ENCODE data around the gene RCSD1.

Gene RCSD1

DNA sequence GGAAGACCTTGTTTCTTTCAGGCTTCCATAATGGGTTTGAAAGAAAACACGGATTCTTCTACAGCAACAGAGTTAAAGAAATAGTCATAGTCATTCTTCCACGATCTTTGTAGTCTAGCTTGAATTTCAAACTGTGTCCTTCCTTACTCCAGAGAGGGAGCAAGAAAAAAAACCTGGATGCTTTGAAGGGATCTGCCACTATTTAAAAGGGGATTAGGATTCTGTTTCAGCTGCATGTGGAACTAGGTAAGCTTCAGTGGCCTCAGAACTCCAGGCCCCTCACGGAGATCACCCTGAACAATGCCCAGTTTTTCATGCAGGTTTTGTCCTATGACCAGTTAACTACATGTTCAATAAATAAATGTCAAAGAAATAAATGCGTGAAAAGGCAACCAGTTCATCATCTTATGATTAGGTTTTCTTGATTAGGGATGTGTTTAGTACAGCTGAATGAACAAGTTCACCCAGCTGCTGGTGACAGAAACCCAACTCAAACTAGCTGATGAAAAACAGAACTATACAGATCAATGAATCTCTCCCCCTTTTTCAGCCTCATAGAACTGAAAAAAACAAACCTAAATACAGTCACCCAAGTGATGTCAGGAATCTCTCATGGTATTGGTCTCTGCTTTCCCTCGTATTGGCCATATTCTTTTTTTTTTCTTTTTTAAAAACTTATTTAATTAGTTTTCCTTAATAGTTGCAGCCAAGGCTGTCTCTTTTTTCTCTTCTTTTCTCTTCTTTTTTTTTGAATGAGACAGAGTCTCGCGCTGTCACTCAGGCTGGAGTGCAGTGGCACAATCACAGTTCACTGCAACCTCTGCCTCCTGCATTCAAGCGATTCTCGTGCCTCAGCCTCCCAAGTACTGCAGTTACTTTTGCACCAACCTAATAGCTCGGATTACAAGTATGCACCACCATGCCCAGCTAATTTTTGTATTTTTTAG lies 77.2 kb downstream of the RCSD1 start:
- no peaks in the 10 kb centered on the region for H4K20me1 ChIP-seq (ENCODE audit: low read depth, low read length)
- H3K4me3 ChIP-seq (ENCODE audit: insufficient read depth, low read length, poor library complexity, severe bottlenecking): no peak overlapping the region
- H2AFZ ChIP-seq (ENCODE audit: low read depth, low read length, severe bottlenecking): no peak overlapping the region
- no peaks in the 10 kb centered on the region for H3K36me3 ChIP-seq (ENCODE audit: low read length)
- TF ChIP-seq, protein P1, sequence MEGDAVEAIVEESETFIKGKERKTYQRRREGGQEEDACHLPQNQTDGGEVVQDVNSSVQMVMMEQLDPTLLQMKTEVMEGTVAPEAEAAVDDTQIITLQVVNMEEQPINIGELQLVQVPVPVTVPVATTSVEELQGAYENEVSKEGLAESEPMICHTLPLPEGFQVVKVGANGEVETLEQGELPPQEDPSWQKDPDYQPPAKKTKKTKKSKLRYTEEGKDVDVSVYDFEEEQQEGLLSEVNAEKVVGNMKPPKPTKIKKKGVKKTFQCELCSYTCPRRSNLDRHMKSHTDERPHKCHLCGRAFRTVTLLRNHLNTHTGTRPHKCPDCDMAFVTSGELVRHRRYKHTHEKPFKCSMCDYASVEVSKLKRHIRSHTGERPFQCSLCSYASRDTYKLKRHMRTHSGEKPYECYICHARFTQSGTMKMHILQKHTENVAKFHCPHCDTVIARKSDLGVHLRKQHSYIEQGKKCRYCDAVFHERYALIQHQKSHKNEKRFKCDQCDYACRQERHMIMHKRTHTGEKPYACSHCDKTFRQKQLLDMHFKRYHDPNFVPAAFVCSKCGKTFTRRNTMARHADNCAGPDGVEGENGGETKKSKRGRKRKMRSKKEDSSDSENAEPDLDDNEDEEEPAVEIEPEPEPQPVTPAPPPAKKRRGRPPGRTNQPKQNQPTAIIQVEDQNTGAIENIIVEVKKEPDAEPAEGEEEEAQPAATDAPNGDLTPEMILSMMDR (IDR thresholded peaks at IDR 0.05; ENCODE audit: insufficient read depth, low read length, poor library complexity, severe bottlenecking): no peak
- no peak for TF ChIP-seq EZH2phosphoT487 (conservative IDR thresholded peaks at IDR 0.05; ENCODE audit: low read length)
- H3F3A ChIP-seq (ENCODE audit: insufficient read depth): 0 out of 2 replicates have a peak, but pooled peaks cover 3% of the 10 kb centered on the region
- H3K27me3 ChIP-seq (ENCODE audit: low read length): no peaks in the 10 kb centered on the region
- no peaks in the 10 kb centered on the region for H3K79me2 ChIP-seq (ENCODE audit: insufficient read depth, low read length)
- H3K27ac ChIP-seq (ENCODE audit: low read depth, low read length): no peak overlapping the region
- no peaks in the 10 kb centered on the region for H3K9me3 ChIP-seq (ENCODE audit: insufficient read depth, low read length)
- no peaks in the 10 kb centered on the region for H3K9me2 ChIP-seq (replicated peaks; ENCODE audit: insufficient read depth, low read length)
- H3K4me2 ChIP-seq (ENCODE audit: low read depth, low read length, poor library complexity, severe bottlenecking): no peak overlapping the region
- no peak overlapping the region for H3K9ac ChIP-seq (ENCODE audit: low read length)

DNA sequence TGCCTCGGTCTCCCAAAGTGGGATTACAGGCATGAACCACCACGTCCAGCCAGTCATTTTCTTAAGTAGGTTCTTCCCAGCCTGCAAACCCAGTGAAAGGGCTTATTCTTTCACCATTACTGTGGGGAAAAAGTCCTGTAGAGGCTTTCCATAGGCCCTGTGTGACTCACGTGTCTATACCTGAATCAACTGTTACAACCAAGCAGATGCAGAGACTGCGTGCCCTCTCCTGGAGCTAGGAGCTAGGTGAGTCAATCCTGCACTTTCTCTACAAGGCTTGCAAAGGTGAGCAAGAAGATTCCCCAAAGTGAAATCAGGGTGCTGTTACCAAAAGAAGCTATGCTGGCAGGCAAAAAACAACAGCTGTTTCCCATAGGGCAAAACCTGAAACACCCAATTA lies 77.9 kb downstream of the RCSD1 start:
- H3K79me2 ChIP-seq (ENCODE audit: insufficient read depth, low read length): no peaks in the 10 kb centered on the region
- H3K9me3 ChIP-seq (ENCODE audit: insufficient read depth, low read length): no peaks in the 10 kb centered on the region
- H3F3A ChIP-seq (ENCODE audit: insufficient read depth): 0 out of 2 replicates have a peak, but pooled peaks cover 3% of the 10 kb centered on the region
- H2AFZ ChIP-seq (ENCODE audit: low read depth, low read length, severe bottlenecking): no peak overlapping the region
- TF ChIP-seq, protein P1 (IDR thresholded peaks at IDR 0.05; ENCODE audit: insufficient read depth, low read length, poor library complexity, severe bottlenecking): no peak
- no peak for TF ChIP-seq EZH2phosphoT487 (conservative IDR thresholded peaks at IDR 0.05; ENCODE audit: low read length)
- no peak overlapping the region for H3K4me3 ChIP-seq (ENCODE audit: insufficient read depth, low read length, poor library complexity, severe bottlenecking)
- no peak overlapping the region for H3K27ac ChIP-seq (ENCODE audit: low read depth, low read length)
- no peak overlapping the region for H3K9ac ChIP-seq (ENCODE audit: low read length)
- H3K27me3 ChIP-seq (ENCODE audit: low read length): no peaks in the 10 kb centered on the region
- H4K20me1 ChIP-seq (ENCODE audit: low read depth, low read length): no peaks in the 10 kb centered on the region
- no peak overlapping the region for H3K4me2 ChIP-seq (ENCODE audit: low read depth, low read length, poor library complexity, severe bottlenecking)
- H3K36me3 ChIP-seq (ENCODE audit: low read length): no peaks in the 10 kb centered on the region
- no peaks in the 10 kb centered on the region for H3K9me2 ChIP-seq (replicated peaks; ENCODE audit: insufficient read depth, low read length)

DNA sequence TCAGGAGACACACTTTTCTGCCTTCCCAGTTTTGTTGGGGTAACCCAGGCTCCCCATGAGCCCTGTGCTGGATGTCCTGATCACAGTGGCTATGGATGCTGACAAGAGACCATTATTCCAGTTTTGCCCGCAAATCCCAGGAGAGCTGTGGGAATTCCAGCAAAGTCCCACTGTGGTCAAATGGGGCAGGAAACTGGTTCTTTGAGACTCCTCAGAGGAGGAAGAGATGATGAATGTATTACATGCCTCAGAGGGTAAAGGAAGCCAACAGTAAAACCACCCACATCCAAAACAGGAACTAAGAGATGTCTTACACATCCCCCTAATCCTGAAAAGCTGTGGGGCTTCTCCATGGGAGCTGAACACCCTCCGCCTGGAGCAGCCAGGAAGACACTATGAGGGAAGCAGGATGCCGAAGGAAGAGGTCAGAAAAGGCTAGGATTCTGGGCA lies 78.9 kb downstream of the RCSD1 start:
- H3K27me3 ChIP-seq (ENCODE audit: low read length): no peaks in the 10 kb centered on the region
- H3K9me2 ChIP-seq (replicated peaks; ENCODE audit: insufficient read depth, low read length): no peaks in the 10 kb centered on the region
- no peak overlapping the region for H3K27ac ChIP-seq (ENCODE audit: low read depth, low read length)
- H3K4me3 ChIP-seq (ENCODE audit: insufficient read depth, low read length, poor library complexity, severe bottlenecking): no peak overlapping the region
- no peaks in the 10 kb centered on the region for H3K79me2 ChIP-seq (ENCODE audit: insufficient read depth, low read length)
- H3K4me2 ChIP-seq (ENCODE audit: low read depth, low read length, poor library complexity, severe bottlenecking): no peak overlapping the region
- no peaks in the 10 kb centered on the region for H4K20me1 ChIP-seq (ENCODE audit: low read depth, low read length)
- TF ChIP-seq, protein P1 (IDR thresholded peaks at IDR 0.05; ENCODE audit: insufficient read depth, low read length, poor library complexity, severe bottlenecking): no peak
- TF ChIP-seq EZH2phosphoT487 (conservative IDR thresholded peaks at IDR 0.05; ENCODE audit: low read length): no peak
- H3K36me3 ChIP-seq (ENCODE audit: low read length): no peaks in the 10 kb centered on the region
- H3F3A ChIP-seq (ENCODE audit: insufficient read depth): 0 out of 2 replicates have a peak, but pooled peaks cover 3% of the 10 kb centered on the region
- no peak overlapping the region for H3K9ac ChIP-seq (ENCODE audit: low read length)
- H3K9me3 ChIP-seq (ENCODE audit: insufficient read depth, low read length): no peaks in the 10 kb centered on the region
- no peak overlapping the region for H2AFZ ChIP-seq (ENCODE audit: low read depth, low read length, severe bottlenecking)
